Measurements from ENCODE around the gene RNF169. TPM values are rescaled to one million over a fixed set of nuclear protein-coding genes. Genes with fewer than 3 reads are reported as not detected.

RNF169 gene
- total and polyA plus RNA-seq, 9 of the 15 experiments (the other 6 are each of a cell fraction or from before 2014, with no cell fraction given): 0.68 to 18.1 (median 10.1) TPM

DNA sequence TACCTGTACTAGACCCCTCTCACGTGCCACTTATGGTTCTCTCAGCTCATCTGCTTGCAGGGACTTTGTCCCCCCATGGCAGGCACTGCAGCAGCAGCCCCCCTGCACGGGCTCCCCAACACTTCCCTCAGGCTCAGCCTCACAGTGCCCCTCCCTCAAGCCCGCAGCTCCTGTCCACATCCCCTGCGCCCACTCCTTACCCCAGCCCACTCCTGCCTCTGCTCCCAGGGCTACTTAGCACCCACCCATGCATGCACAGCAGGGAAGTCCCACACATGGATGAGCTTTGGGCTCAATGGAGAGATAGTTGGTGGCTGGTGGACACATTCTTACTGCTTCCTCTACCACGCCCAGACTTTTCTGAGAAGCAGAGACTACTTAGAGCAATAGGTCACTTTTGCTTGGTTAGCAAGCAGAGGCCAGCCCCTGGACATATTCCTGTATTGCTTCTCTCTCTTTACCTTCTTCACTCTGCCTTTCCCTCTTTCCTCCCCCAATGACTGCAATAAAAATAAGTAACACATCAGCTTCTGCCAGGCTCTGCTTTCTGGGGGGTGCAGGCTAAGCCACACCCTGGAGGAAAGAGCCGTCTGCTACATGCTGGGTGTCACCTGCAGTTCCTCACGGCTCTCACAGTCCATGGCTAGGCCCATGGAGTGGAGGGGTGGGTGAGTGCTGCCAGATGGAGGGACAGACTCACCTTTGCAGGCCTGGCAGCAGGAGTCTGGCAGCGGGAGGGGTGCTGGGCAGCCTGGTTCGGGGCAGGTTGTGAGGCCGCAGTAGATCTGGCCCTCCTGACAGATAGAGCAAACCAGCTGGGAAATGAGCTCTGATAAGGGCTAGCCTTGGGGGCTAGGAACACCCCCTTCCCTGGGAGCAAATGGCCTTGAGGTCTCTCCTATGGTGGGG, 40.8 kb upstream of the RNF169 start:
- H2AFZ ChIP-seq (ENCODE audit: low read depth, low read length): peak overlapping the region; percentile 26; the same call in 1 of the 2 replicates
- H3K79me2 ChIP-seq (ENCODE audit: control insufficient read depth, insufficient read depth, low read length): no peaks in the 10 kb centered on the region
- ChIA-PET CTCF (ENCODE audit: low intra/inter-chr PET ratio) (no interaction called here), POLR2A (interaction anchor here (0.5 to 1.1 kb wide), 4 partner anchors 13 to 149 kb away, joined by 3 to 6 read pairs (median 3); no protein-coding TSS in a partner anchor)
- TF ChIP-seq TFAM (CRISPR knock-in tag; conservative IDR thresholded peaks at IDR 0.05): no peak
- TF ChIP-seq, protein P1, sequence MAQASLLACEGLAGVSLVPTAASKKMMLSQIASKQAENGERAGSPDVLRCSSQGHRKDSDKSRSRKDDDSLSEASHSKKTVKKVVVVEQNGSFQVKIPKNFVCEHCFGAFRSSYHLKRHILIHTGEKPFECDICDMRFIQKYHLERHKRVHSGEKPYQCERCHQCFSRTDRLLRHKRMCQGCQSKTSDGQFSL (CRISPR knock-in tag; IDR thresholded peaks at IDR 0.05): peak; percentile 38; the same call in 1 of the 2 replicates
- TF ChIP-seq, protein P1 (tag; IDR thresholded peaks at IDR 0.05): 0 out of 4 replicates have a peak, but pooled peaks of 1 of the 2 experiments have one; percentile 10
- TF ChIP-seq, protein P2, sequence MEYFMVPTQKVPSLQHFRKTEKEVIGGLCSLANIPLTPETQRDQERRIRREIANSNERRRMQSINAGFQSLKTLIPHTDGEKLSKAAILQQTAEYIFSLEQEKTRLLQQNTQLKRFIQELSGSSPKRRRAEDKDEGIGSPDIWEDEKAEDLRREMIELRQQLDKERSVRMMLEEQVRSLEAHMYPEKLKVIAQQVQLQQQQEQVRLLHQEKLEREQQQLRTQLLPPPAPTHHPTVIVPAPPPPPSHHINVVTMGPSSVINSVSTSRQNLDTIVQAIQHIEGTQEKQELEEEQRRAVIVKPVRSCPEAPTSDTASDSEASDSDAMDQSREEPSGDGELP (CRISPR knock-in tag; IDR thresholded peaks at IDR 0.05; ENCODE audit: borderline replicate concordance): peak; percentile 45; the same call in 1 of the 2 replicates
- no peaks in the 10 kb centered on the region for H3K36me3 ChIP-seq (ENCODE audit: control insufficient read depth, insufficient read depth, low read length)
- H3K27ac ChIP-seq (ENCODE audit: extremely low read depth, low read depth, low read length): no peak overlapping the region
- peak overlapping the region in 1 of 2 experiments; percentile 72; a peak in 2 of 4 replicates for H3K9ac ChIP-seq (ENCODE audit: insufficient read depth in 1 of 2, low read depth in 2 of 2, low read length in 2 of 2)
- intact Hi-C loops (cut with micrococcal nuclease) (loop anchor here (10.0 kb wide), 1 partner anchor 537 kb away; the partner anchor contains the start of gene TPBGL), in situ Hi-C loops (cut with MboI) (no loop called here)
- WGBS (ENCODE audit: insufficient coverage, low coverage, missing lambda C conversion rate): 33% methylated on average over 9 of the region's 10 CpGs
- no peaks in the 10 kb centered on the region for H3K27me3 ChIP-seq (ENCODE audit: control insufficient read depth in 2 of 2, insufficient read depth in 2 of 2, low read length in 2 of 2)
- no peaks in the 10 kb centered on the region for H4K20me1 ChIP-seq (replicated peaks; ENCODE audit: control insufficient read depth, insufficient read depth, low read length)
- DNase-seq (ENCODE audit: extremely low read depth in 1 of 4, low spot score in 3 of 4): peak in 3 of 4 experiments; percentile 29 to 34 (median 32)
- peak; percentile 29; the same call in 2 of the 3 replicates for ATAC-seq
- peak; percentile 65 for FAIRE-seq
- no peaks in the 10 kb centered on the region for H3K9me3 ChIP-seq (replicated peaks; ENCODE audit: control insufficient read depth, insufficient read depth, low read depth, low read length)
- H3K4me3 ChIP-seq: no peak overlapping the region
- no peaks in the 10 kb centered on the region for H3K9me1 ChIP-seq (ENCODE audit: control insufficient read depth, insufficient read depth, low read length)
- H3K4me1 ChIP-seq (replicated peaks in 1 of 2; ENCODE audit: control insufficient read depth in 2 of 2, insufficient read depth in 2 of 2, low read length in 2 of 2): peaks cover 15 to 31% of the 10 kb centered on the region in 2 experiments; a peak in 4 of 5 replicates
- no peak overlapping the region for H3K4me2 ChIP-seq (ENCODE audit: insufficient read depth, low read length)
- no TSS peak for BruUV-seq (replicated peaks)

All from K562 (cell line).